Activated naive CD4-positive, alpha-beta T cell treated with anti-CD3 and anti-CD28 coated beads for 36 hours (primary cell): ENCODE results near the gene RPP30. TPM values are rescaled to one million over a fixed set of nuclear protein-coding genes. Genes with fewer than 3 reads are reported as not detected.
"Not testable (repeated sequence)": the region's sequence is repeated elsewhere in the genome, so short reads cannot be mapped to it uniquely, and the experiment has no call there.

Experiments
- CTCF ChIA-PET: fragments of 350-600 bp; sonication (Branson Sonifier 250); formaldehyde crosslinking; loops from one replicate; lab custom pipeline; 2021; ENCODE audit warnings: antibody characterized with exemption; lab: Charles Lee
- DNase-seq: peaks from one replicate; pipeline ENCODE4 v3.0.0-alpha.2; 2020
- H3K27ac Mint-ChIP-seq: one replicate; pipeline ENCODE4 v1.8.0; 2021; ENCODE audit warnings: mild to moderate bottlenecking, mixed read lengths
- H3K27me3 Mint-ChIP-seq: one replicate; pipeline ENCODE4 v1.8.0; 2021; ENCODE audit warnings: low read depth, mixed read lengths
- H3K36me3 Mint-ChIP-seq: one replicate; pipeline ENCODE4 v1.8.0; 2021; ENCODE audit warnings: low read depth, mixed read lengths
- H3K4me1 Mint-ChIP-seq: one replicate; pipeline ENCODE4 v1.8.0; 2021; ENCODE audit warnings: low read depth, mixed read lengths
- H3K4me3 Mint-ChIP-seq: one replicate; pipeline ENCODE4 v1.8.0; 2021; ENCODE audit warnings: mild to moderate bottlenecking, moderate library complexity, mixed read lengths
- H3K9me3 Mint-ChIP-seq: one replicate; pipeline ENCODE4 v1.8.0; 2021; ENCODE audit warnings: mixed read lengths
- intact Hi-C: fragments of 100-400 bp; cut with micrococcal nuclease; formaldehyde crosslinking; loops from one replicate; pipeline ENCODE4 v1.15.1; 2023
- total RNA-seq, 2 experiments: library from RNA; stranded (reverse); gene quantifications; one replicate each; pipeline ENCODE4 v1.2.3, GENCODE V29; 2021

The RPP30 gene
- total RNA-seq, 2 experiments from 2014 or later, result 74.7 to 75.8 TPM

GRCh38 chr10:90879062-90879461 is 7.3 kb downstream of the RPP30 start:
- Mint-ChIP-seq H3K36me3 (peaks cover 30% of the 10 kb centered on the region), H3K9me3 (no peaks in the 10 kb centered on the region), H3K27ac (no peak overlapping the region), H3K27me3 (no peaks in the 10 kb centered on the region), H3K4me3 (no peak overlapping the region), H3K4me1 (peaks cover 3% of the 10 kb centered on the region)
- CTCF ChIA-PET, result interaction anchor here (0.5 to 1.5 kb wide), 15 partner anchors 8 to 960 kb away, joined by 3 to 12 read pairs (median 4); partner anchors contain the start of gene HTR7
- intact Hi-C loops, result loop anchor here (10.0 kb wide), 2 partner anchors 1026 to 1234 kb away; partner anchors contain the start of genes FGFBP3 and PANK1
- DNase-seq, result no peak

- not testable (repeated sequence) for H3K4me3 Mint-ChIP-seq, H3K9me3 Mint-ChIP-seq, H3K27ac Mint-ChIP-seq, H3K4me1 Mint-ChIP-seq, H3K27me3 Mint-ChIP-seq, DNase-seq
- H3K36me3 Mint-ChIP-seq, result peaks cover 29% of the 10 kb centered on the region
- CTCF ChIA-PET, result interaction anchor here (0.6 to 1.7 kb wide), 26 partner anchors 8 to 1386 kb away, joined by 3 to 12 read pairs (median 4); partner anchors contain the start of gene HTR7
- intact Hi-C loops, result loop anchor here (1.0 kb wide), 3 partner anchors 90 to 371 kb away; no protein-coding TSS in a partner anchor
These were observed 8.4 kb downstream of the RPP30 start for GRCh38 chr10:90880059-90880719.

GRCh38 chr10:90884431-90884830 is 12.7 kb downstream of the RPP30 start:
- H3K27me3 Mint-ChIP-seq, result no peaks in the 10 kb centered on the region
- CTCF ChIA-PET, result interaction anchor here (0.5 kb wide), 1 partner anchor 7 kb away, joined by 6 read pairs; no protein-coding TSS in a partner anchor
- H3K4me1 Mint-ChIP-seq, result peaks cover 2% of the 10 kb centered on the region
- intact Hi-C loops, result no loop called here
- no peak for DNase-seq
- peaks cover 41% of the 10 kb centered on the region for H3K36me3 Mint-ChIP-seq
- H3K9me3 Mint-ChIP-seq, result no peaks in the 10 kb centered on the region
- H3K27ac Mint-ChIP-seq, result no peak overlapping the region
- no peak overlapping the region for H3K4me3 Mint-ChIP-seq

GRCh38 chr10:90885176-90885575 is 13.4 kb downstream of the RPP30 start:
- no peak overlapping the region for H3K27ac Mint-ChIP-seq
- CTCF ChIA-PET, result interaction anchor here (0.5 kb wide), 1 partner anchor 8 kb away, joined by 6 read pairs; no protein-coding TSS in a partner anchor
- no peak overlapping the region for H3K4me3 Mint-ChIP-seq
- no peak for DNase-seq
- peaks cover 2% of the 10 kb centered on the region for H3K4me1 Mint-ChIP-seq
- no peaks in the 10 kb centered on the region for H3K9me3 Mint-ChIP-seq
- H3K36me3 Mint-ChIP-seq, result peaks cover 43% of the 10 kb centered on the region
- intact Hi-C loops, result no loop called here
- H3K27me3 Mint-ChIP-seq, result no peaks in the 10 kb centered on the region

- peaks cover 49% of the 10 kb centered on the region for H3K36me3 Mint-ChIP-seq
- H3K4me1 Mint-ChIP-seq, result peaks cover 4% of the 10 kb centered on the region
- H3K9me3 Mint-ChIP-seq, result no peaks in the 10 kb centered on the region
- no peak overlapping the region for H3K27ac Mint-ChIP-seq
- intact Hi-C loops, result no loop called here
- CTCF ChIA-PET, result interaction anchor here (0.7 to 2.4 kb wide), 2 partner anchors 8 to 119 kb away, joined by 4 to 6 read pairs; no protein-coding TSS in a partner anchor
- no peaks in the 10 kb centered on the region for H3K27me3 Mint-ChIP-seq
- DNase-seq, result no peak
- H3K4me3 Mint-ChIP-seq, result no peak overlapping the region
These were observed 15.8 kb downstream of the RPP30 start for GRCh38 chr10:90887555-90887954.

- CTCF ChIA-PET, result interaction anchor here (1.2 to 2.4 kb wide), 2 partner anchors 9 to 13 kb away, joined by 3 to 6 read pairs; no protein-coding TSS in a partner anchor
- no peak overlapping the region for H3K27ac Mint-ChIP-seq
- no peaks in the 10 kb centered on the region for H3K27me3 Mint-ChIP-seq
- H3K36me3 Mint-ChIP-seq, result peaks cover 53% of the 10 kb centered on the region
- no peak for DNase-seq
- intact Hi-C loops, result no loop called here
- no peaks in the 10 kb centered on the region for H3K9me3 Mint-ChIP-seq
- H3K4me3 Mint-ChIP-seq, result no peak overlapping the region
- peaks cover 4% of the 10 kb centered on the region for H3K4me1 Mint-ChIP-seq
These were observed 16.6 kb downstream of the RPP30 start for GRCh38 chr10:90888387-90888786.

- no peak for DNase-seq
- no peak overlapping the region for H3K4me3 Mint-ChIP-seq
- CTCF ChIA-PET, result interaction anchor here (1.0 to 2.4 kb wide), 2 partner anchors 10 to 22 kb away, joined by 6 read pairs; no protein-coding TSS in a partner anchor
- H3K27me3 Mint-ChIP-seq, result no peaks in the 10 kb centered on the region
- H3K27ac Mint-ChIP-seq, result no peak overlapping the region
- H3K9me3 Mint-ChIP-seq, result no peaks in the 10 kb centered on the region
- intact Hi-C loops, result no loop called here
- peaks cover 54% of the 10 kb centered on the region for H3K36me3 Mint-ChIP-seq
- H3K4me1 Mint-ChIP-seq, result peaks cover 4% of the 10 kb centered on the region
These were observed 17.9 kb downstream of the RPP30 start for GRCh38 chr10:90889636-90890035.

GRCh38 chr10:90890347-90890746 is 18.6 kb downstream of the RPP30 start:
- intact Hi-C loops, result no loop called here
- Mint-ChIP-seq H3K9me3 (no peaks in the 10 kb centered on the region), H3K4me1 (peaks cover 4% of the 10 kb centered on the region), H3K27me3 (no peaks in the 10 kb centered on the region), H3K4me3 (no peak overlapping the region), H3K27ac (no peak overlapping the region), H3K36me3 (peaks cover 54% of the 10 kb centered on the region)
- CTCF ChIA-PET, result no interaction called here
- DNase-seq, result no peak

GRCh38 chr10:90893190-90893589 is 21.4 kb downstream of the RPP30 start:
- DNase-seq, result no peak
- intact Hi-C loops, result no loop called here
- H3K4me3 Mint-ChIP-seq, result no peak overlapping the region
- H3K36me3 Mint-ChIP-seq, result peaks cover 45% of the 10 kb centered on the region
- no peaks in the 10 kb centered on the region for H3K9me3 Mint-ChIP-seq
- no peak overlapping the region for H3K27ac Mint-ChIP-seq
- no peaks in the 10 kb centered on the region for H3K27me3 Mint-ChIP-seq
- peaks cover 17% of the 10 kb centered on the region for H3K4me1 Mint-ChIP-seq
- CTCF ChIA-PET, result interaction anchor here (1.0 to 2.1 kb wide), 2 partner anchors 13 to 113 kb away, joined by 3 to 5 read pairs; no protein-coding TSS in a partner anchor

GRCh38 chr10:90896916-90897315 is 25.1 kb downstream of the RPP30 start:
- H3K36me3 Mint-ChIP-seq, result peaks cover 28% of the 10 kb centered on the region
- peaks cover 12% of the 10 kb centered on the region for H3K4me1 Mint-ChIP-seq
- peak overlapping the region; percentile 19 for H3K27ac Mint-ChIP-seq
- H3K27me3 Mint-ChIP-seq, CTCF ChIA-PET, H3K4me3 Mint-ChIP-seq, intact Hi-C loops, H3K9me3 Mint-ChIP-seq: not testable (repeated sequence)
- DNase-seq, result peak; percentile 17

- Mint-ChIP-seq H3K9me3 (no peaks in the 10 kb centered on the region), H3K36me3 (peaks cover 29% of the 10 kb centered on the region), H3K4me1 (peaks cover 18% of the 10 kb centered on the region), H3K4me3 (no peak overlapping the region), H3K27me3 (no peaks in the 10 kb centered on the region), H3K27ac (peak overlapping the region; percentile 4)
- no peak for DNase-seq
- intact Hi-C loops, result loop anchor here (2.0 kb wide), 1 partner anchor 33 kb away; no protein-coding TSS in a partner anchor
- CTCF ChIA-PET, result interaction anchor here (1.6 kb wide), 1 partner anchor 100 kb away, joined by 4 read pairs; no protein-coding TSS in a partner anchor
These were observed 34.2 kb downstream of the RPP30 start for GRCh38 chr10:90905925-90906324.

GRCh38 chr10:90906596-90906995 is 34.8 kb downstream of the RPP30 start:
- H3K4me1 Mint-ChIP-seq, result peaks cover 18% of the 10 kb centered on the region
- CTCF ChIA-PET, result no interaction called here
- H3K27me3 Mint-ChIP-seq, result no peaks in the 10 kb centered on the region
- H3K27ac Mint-ChIP-seq, result no peak overlapping the region
- no peak for DNase-seq
- peaks cover 29% of the 10 kb centered on the region for H3K36me3 Mint-ChIP-seq
- intact Hi-C loops, result loop anchor here (2.0 kb wide), 1 partner anchor 34 kb away; no protein-coding TSS in a partner anchor
- H3K9me3 Mint-ChIP-seq, result no peaks in the 10 kb centered on the region
- no peak overlapping the region for H3K4me3 Mint-ChIP-seq
